RWPE1 (cell line): Measurements from ENCODE around the gene ANXA5.
"Not testable (repeated sequence)": the region's sequence is repeated elsewhere in the genome, so short reads cannot be mapped to it uniquely, and the experiment has no call there.

ENCODE experiments used
- CTCF ChIA-PET: fragments of 350-600 bp; sonication (Branson Sonifier 250); formaldehyde crosslinking; extraction: SDS; loops from one replicate; lab custom pipeline; 2021; lab: Yijun Ruan, JAX
- POLR2A ChIA-PET: fragments of 400-600 bp; formaldehyde crosslinking; extraction: SDS; loops from one replicate; lab custom pipeline; 2020; ENCODE audit warnings: antibody characterized with exemption; ENCODE audit not compliant: low non-redundant PET; lab: Yijun Ruan, JAX
- DNase-seq: peaks from one replicate; pipeline ENCODE4 v3.0.0; 2012; ENCODE audit warnings: low spot score
- H3K27ac ChIP-seq: fragments of 450-650 bp; 2 replicates; pipeline ENCODE4 v1.5.1; 2017
- TF ChIP-seq, protein P1 (sequence below): fragments of 450-650 bp; conservative IDR thresholded peaks from 2 replicates; pipeline ENCODE4 v1.5.1; 2017; ENCODE audit warnings: low read depth, mild to moderate bottlenecking

The ANXA5 gene

DNA sequence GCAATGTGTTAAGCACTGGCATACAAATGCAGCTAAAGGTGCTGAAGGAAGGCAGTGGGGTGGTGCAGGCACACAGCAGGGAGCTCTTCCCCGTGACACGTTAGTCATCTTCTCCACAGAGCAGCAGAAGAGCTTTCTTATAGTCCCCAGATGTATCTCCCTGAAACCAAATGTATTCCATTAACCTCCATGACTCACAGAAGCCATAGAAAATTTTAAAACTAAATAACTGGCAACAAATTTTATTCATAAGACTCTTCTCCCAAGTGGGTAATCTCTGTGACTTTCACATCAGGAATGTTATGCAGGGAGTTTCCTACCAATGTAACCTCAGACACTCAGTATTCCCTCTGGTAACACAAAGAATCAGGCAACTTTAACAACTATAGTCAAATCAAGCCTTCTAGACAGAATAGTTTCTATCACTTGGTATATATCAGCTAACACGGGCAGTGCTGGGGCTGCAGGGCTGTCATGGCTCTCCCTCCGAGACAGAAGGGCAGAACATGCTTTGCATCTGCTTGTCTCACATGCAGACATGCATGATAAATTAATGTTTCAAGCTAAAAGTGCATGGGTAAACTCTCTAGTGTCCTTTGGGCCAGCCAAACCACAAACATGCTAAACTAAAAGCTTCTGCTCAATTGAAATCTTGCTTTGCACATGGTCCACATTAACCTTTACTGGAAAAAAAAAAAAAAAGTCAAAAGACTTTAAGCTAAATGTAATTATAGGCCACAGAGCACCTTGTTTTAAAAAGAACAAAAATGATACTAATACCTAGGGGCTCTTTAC, 28.2 kb downstream of the ANXA5 start:
- TF ChIP-seq, protein P1, sequence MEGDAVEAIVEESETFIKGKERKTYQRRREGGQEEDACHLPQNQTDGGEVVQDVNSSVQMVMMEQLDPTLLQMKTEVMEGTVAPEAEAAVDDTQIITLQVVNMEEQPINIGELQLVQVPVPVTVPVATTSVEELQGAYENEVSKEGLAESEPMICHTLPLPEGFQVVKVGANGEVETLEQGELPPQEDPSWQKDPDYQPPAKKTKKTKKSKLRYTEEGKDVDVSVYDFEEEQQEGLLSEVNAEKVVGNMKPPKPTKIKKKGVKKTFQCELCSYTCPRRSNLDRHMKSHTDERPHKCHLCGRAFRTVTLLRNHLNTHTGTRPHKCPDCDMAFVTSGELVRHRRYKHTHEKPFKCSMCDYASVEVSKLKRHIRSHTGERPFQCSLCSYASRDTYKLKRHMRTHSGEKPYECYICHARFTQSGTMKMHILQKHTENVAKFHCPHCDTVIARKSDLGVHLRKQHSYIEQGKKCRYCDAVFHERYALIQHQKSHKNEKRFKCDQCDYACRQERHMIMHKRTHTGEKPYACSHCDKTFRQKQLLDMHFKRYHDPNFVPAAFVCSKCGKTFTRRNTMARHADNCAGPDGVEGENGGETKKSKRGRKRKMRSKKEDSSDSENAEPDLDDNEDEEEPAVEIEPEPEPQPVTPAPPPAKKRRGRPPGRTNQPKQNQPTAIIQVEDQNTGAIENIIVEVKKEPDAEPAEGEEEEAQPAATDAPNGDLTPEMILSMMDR: no peak
- no peak overlapping the region for H3K27ac ChIP-seq
- ChIA-PET CTCF (interaction anchor here (0.7 to 0.9 kb wide), 2 partner anchors 12 to 32 kb away, joined by 3 to 5 read pairs; no protein-coding TSS in a partner anchor), POLR2A (no interaction called here)
- DNase-seq: no peak

DNA sequence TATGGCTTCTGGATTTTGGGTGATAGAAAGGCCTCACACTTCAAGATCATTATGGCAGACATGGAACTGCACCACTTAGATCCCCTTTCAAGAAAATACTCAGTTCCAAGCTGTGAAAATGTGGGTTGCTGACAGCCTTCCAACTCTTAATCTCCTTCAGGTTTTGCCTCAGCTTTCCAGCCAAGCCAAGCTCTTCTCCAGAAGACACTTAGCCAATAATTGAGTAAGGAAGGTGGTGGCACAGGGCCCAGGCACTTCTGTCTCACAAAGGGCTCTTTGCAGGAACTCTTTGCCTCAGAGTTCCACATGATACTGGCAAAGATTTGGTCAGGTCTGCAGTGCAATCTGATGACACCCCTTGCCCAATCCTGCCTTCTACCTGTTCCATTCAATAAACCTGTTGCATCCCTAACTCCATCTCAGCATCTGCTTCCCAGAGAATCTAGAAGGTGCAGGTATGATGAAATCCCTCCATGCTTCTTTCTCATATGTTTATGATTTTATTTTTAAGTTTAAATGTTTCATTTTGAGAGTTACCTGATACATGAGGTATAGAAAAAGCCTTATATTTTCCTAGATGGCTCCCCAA, 30.6 kb downstream of the ANXA5 start:
- TF ChIP-seq, protein P1: no peak
- CTCF ChIA-PET: interaction anchor here (0.8 kb wide), 1 partner anchor 57 kb away, joined by 3 read pairs; no protein-coding TSS in a partner anchor
- H3K27ac ChIP-seq: no peak overlapping the region
- POLR2A ChIA-PET: no interaction called here
- no peak for DNase-seq

DNA sequence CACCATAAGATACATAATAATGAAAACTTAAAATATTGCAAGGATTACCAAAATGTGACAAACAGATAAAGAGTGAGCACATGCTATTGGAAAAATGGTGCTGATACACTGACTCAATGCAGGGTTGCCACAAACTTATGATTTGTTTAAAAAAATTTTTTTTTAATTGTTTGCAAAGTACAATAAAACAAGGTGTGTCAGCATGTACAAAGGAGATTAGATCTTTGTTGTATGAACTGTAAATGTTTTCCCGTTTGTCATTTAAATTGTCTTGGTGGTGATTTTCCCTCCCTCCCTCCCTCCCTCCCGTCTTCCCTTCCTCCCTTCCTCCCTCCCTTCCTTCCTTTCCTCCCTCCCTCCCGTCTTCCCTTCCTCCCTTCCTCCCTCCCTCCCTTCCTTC, 31.4 kb downstream of the ANXA5 start:
- POLR2A ChIA-PET: no interaction called here
- H3K27ac ChIP-seq: no peak overlapping the region
- DNase-seq: no peak
- CTCF ChIA-PET: no interaction called here
- TF ChIP-seq, protein P1: no peak

DNA sequence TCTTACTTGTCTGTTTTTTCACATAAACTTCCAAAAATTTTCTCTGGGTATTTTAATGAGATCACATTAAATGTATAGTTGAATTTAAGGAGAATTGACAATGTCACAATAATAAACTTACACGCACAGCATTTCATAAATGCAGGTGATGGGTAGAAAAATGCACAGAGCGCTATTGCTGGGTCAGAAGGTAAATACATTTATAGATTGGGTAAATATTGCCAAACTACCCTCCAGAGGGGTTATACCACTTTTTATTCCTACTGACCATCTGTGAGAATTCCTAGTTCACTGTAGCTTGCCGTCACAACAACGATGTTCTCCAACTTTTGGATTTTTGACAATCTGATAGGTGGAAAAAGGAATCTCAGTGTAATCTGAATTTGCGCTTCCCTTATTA, 34.6 kb downstream of the ANXA5 start:
- H3K27ac ChIP-seq: no peak overlapping the region
- TF ChIP-seq, protein P1: no peak
- no peak for DNase-seq
- ChIA-PET POLR2A (no interaction called here), CTCF (no interaction called here)

DNA sequence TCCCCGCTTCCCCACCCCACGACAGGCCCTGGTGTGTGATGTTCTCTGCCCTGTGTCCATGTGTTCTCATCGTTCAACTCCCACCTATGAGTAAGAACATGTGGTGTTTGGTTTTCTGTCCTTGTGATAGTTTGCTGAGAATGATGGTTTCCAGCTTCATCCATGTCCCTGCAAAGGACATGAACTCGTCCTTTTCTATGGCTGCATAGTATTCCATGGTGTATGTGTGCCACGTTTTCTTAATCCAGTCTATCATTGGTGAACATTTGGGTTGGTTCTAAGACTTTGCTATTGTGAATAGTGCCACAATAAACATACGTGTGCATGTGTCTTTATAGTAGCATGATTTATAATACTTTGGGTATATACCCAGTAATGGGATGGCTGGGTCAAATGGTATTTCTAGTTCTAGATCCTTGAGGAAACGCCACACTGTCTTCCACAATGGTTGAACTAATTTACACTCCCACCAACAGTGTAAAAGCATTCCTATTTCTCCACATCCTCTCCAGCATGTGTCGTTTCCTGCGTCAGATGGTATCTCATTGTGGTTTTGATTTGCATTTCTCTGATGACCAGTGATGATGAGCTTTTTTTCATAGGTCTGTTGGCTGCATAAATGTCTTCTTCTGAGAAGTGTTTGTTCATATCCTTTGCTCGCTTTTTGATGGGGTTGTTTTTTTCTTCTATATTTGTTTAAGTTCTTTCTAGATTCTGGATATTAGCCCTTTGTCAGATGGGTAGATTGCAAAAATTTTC, 36.4 kb downstream of the ANXA5 start:
- POLR2A ChIA-PET, H3K27ac ChIP-seq, DNase-seq, CTCF ChIA-PET: not testable (repeated sequence)

DNA sequence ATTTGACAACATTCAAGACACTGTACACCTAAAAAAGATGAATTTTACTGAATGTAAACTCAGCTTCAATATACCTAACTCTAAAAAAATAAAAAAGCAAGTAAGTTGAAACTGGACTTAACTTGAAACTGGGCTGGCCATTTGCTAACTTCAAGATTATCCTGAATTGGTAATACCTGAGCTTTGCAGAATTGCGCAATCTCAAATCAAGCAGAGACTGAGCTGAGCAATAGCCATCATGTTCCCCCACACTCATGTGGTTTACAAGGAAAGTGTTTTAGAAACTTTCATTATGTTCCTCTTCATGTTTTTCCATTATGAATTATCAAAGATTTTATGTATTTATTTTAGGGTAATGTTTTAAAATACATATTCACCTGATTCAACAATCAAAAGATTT, 38.7 kb downstream of the ANXA5 start:
- DNase-seq: no peak
- H3K27ac ChIP-seq: no peak overlapping the region
- CTCF ChIA-PET: interaction anchor here (0.7 kb wide), 2 partner anchors 77 to 236 kb away, joined by 3 to 4 read pairs; no protein-coding TSS in a partner anchor
- POLR2A ChIA-PET: no interaction called here
- TF ChIP-seq, protein P1: no peak
